K562 (cell line): Measurements from ENCODE around the gene SALL2.
"Not testable (repeated sequence)": the region's sequence is repeated elsewhere in the genome, so short reads cannot be mapped to it uniquely, and the experiment has no call there.

Source experiments
- HDAC2 ChIP-seq: fragments of 450-650 bp; IDR thresholded peaks from 2 replicates; pipeline ENCODE4 v1.6.1; 2016; ENCODE audit warnings: mild to moderate bottlenecking
- HDGF ChIP-seq: fragments of 450-650 bp; IDR thresholded peaks from 2 replicates; pipeline ENCODE4 v1.6.1; 2016
- OTX1 ChIP-seq: fragments of 450-650 bp; formaldehyde crosslinking; IDR thresholded peaks from 2 replicates; pipeline ENCODE4 v1.4.0; 2022; ENCODE audit warnings: mild to moderate bottlenecking
- POLR2A ChIP-seq: fragments of 450-650 bp; conservative IDR thresholded peaks from 2 replicates; pipeline ENCODE4 v1.6.1; 2016
- POLR2AphosphoS5 ChIP-seq: IDR thresholded peaks from 2 replicates; pipeline ENCODE4 v1.6.1; 2011; ENCODE audit warnings: mild to moderate bottlenecking, low read depth, low read length, moderate library complexity; ENCODE audit not compliant: control insufficient read depth, insufficient read depth
- SLC30A9 ChIP-seq: fragments of 250-450 bp; sonication (Bioruptor Pico); IDR thresholded peaks from 2 replicates; pipeline ENCODE4 v1.8.0; 2022; ENCODE audit warnings: mild to moderate bottlenecking, moderate library complexity
- TCF7L2 ChIP-seq: fragments of 150-350 bp; IDR thresholded peaks from 2 replicates; pipeline ENCODE4 v1.6.1; 2016; ENCODE audit warnings: low read depth, mild to moderate bottlenecking, low read length, moderate library complexity
- ZKSCAN1 ChIP-seq: fragments of 150-350 bp; IDR thresholded peaks from 2 replicates; pipeline ENCODE4 v1.6.1; 2016; ENCODE audit warnings: low read depth, low read length
- TF ChIP-seq, protein P1 (sequence below), 3 experiments: IDR thresholded peaks in 2 of 3; conservative IDR thresholded peaks in 1 of 3; 2 replicates each; pipeline ENCODE4 v1.5.1; 2011 to 2012; ENCODE audit warnings: low read length in 3 of 3, mild to moderate bottlenecking in 3 of 3, control low read depth in 2 of 3, improper control_type of control experiment in 1 of 3, inconsistent platforms in 1 of 3, low read depth in 1 of 3, mixed read lengths in 1 of 3, moderate library complexity in 1 of 3; ENCODE audit not compliant: insufficient read depth in 2 of 3
- TF ChIP-seq, protein P2 (sequence below): sonication (generic); formaldehyde crosslinking; IDR thresholded peaks from 2 replicates; pipeline ENCODE4 v1.8.1; 2022; ENCODE audit warnings: missing genetic modification reagents
- TF ChIP-seq, protein P3 (sequence below): sonication (generic); formaldehyde crosslinking; IDR thresholded peaks from 2 replicates; pipeline ENCODE4 v1.9.0; 2022; ENCODE audit warnings: mild to moderate bottlenecking, missing genetic modification reagents
- TF ChIP-seq, protein P4 (sequence below), 2 experiments: fragments of 450-650 bp in 1 of 2; sonication (generic) in 1 of 2; formaldehyde crosslinking; conservative IDR thresholded peaks; 2 replicates each; pipeline versions ENCODE4 v1.4.0 to v1.8.1; 2020 to 2022; ENCODE audit warnings: mild to moderate bottlenecking in 1 of 2, missing genetic modification reagents in 1 of 2
- TF ChIP-seq, protein P5 (sequence below): fragments of 450-650 bp; IDR thresholded peaks from 2 replicates; pipeline ENCODE4 v1.6.1; 2016; ENCODE audit warnings: antibody characterized with exemption

DNA sequence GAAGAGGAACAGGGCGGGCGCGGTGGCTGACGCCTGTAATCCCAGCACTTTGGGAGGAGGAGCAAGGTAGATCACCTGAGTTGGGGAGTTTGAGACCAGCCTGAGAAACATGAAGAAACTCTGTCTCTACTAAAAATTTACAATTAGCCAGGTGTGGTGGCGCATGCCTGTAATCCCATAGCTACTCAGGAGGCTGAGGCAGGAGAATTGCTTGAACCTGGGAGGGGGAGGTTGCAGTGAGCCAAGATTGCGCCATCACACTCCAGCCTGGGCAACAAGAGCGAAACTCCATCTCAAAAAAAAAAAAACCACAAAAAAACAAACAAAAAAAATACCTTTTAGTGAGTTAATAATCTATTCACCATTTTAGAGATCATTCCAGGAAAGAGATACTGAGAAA is 18.4 kb upstream of the SALL2 start:
- TF ChIP-seq, protein P1, sequence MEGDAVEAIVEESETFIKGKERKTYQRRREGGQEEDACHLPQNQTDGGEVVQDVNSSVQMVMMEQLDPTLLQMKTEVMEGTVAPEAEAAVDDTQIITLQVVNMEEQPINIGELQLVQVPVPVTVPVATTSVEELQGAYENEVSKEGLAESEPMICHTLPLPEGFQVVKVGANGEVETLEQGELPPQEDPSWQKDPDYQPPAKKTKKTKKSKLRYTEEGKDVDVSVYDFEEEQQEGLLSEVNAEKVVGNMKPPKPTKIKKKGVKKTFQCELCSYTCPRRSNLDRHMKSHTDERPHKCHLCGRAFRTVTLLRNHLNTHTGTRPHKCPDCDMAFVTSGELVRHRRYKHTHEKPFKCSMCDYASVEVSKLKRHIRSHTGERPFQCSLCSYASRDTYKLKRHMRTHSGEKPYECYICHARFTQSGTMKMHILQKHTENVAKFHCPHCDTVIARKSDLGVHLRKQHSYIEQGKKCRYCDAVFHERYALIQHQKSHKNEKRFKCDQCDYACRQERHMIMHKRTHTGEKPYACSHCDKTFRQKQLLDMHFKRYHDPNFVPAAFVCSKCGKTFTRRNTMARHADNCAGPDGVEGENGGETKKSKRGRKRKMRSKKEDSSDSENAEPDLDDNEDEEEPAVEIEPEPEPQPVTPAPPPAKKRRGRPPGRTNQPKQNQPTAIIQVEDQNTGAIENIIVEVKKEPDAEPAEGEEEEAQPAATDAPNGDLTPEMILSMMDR (IDR thresholded peaks at IDR 0.05 in 2 of 3, conservative IDR thresholded peaks at IDR 0.05 in 1 of 3; ENCODE audit: insufficient read depth in 2 of 3, low read depth in 1 of 3, low read length in 3 of 3) = not testable (repeated sequence)
- TF ChIP-seq POLR2AphosphoS5; OTX1; HDGF; TCF7L2; SLC30A9 (CRISPR knock-in tag); ZKSCAN1; HDAC2; POLR2A: not testable (repeated sequence)
- TF ChIP-seq, protein P2, sequence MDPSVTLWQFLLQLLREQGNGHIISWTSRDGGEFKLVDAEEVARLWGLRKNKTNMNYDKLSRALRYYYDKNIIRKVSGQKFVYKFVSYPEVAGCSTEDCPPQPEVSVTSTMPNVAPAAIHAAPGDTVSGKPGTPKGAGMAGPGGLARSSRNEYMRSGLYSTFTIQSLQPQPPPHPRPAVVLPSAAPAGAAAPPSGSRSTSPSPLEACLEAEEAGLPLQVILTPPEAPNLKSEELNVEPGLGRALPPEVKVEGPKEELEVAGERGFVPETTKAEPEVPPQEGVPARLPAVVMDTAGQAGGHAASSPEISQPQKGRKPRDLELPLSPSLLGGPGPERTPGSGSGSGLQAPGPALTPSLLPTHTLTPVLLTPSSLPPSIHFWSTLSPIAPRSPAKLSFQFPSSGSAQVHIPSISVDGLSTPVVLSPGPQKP = not testable (repeated sequence)
- TF ChIP-seq, protein P3, sequence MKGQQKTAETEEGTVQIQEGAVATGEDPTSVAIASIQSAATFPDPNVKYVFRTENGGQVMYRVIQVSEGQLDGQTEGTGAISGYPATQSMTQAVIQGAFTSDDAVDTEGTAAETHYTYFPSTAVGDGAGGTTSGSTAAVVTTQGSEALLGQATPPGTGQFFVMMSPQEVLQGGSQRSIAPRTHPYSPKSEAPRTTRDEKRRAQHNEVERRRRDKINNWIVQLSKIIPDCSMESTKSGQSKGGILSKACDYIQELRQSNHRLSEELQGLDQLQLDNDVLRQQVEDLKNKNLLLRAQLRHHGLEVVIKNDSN (CRISPR knock-in tag) = not testable (repeated sequence)
- TF ChIP-seq, protein P4, sequence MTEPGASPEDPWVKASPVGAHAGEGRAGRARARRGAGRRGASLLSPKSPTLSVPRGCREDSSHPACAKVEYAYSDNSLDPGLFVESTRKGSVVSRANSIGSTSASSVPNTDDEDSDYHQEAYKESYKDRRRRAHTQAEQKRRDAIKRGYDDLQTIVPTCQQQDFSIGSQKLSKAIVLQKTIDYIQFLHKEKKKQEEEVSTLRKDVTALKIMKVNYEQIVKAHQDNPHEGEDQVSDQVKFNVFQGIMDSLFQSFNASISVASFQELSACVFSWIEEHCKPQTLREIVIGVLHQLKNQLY (CRISPR knock-in tag; conservative IDR thresholded peaks at IDR 0.05) = not testable (repeated sequence)
- TF ChIP-seq, protein P5, sequence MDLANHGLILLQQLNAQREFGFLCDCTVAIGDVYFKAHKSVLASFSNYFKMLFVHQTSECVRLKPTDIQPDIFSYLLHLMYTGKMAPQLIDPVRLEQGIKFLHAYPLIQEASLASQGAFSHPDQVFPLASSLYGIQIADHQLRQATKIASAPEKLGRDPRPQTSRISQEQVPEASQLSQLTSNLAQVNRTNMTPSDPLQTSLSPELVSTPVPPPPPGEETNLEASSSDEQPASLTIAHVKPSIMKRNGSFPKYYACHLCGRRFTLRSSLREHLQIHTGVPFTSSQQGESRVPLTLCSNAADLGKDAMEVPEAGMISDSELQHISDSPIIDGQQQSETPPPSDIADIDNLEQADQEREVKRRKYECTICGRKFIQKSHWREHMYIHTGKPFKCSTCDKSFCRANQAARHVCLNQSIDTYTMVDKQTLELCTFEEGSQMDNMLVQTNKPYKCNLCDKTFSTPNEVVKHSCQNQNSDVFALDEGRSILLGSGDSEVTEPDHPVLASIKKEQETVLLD = not testable (repeated sequence)
